ENCODE results near the gene APEH.

APEH gene

DNA sequence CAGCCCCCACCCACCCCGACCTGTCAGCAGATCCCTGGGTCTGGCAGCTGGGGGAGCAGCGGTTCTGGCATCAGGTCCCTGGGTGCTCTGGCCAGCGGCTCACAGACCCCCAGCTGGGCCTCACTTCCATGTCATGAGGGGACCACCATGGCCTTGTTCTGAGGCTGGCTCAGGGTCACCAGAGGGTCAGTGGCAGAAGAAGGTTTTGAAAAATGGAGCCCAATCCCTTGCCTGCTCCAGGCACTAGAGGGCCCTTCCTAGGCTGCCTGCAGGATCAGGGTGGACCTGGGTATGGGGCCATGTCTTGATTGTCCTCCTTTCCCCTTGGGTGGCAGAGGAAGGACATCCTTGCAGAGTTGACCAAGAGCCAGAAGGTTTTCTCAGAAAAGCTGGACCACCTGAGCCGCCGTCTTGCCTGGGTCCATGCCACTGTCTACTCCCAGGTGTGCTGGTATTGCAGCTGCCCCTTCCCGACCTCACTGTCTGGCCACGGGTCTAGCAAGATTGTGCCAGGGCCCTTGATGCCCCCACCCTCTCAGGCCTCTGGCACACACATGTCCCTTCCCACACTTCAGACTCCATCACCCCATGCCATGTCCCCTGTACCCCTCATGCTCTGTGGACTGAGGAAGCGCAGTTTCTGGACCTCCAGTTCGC is 32.4 kb downstream of the APEH start:
- no peak for DNase-seq (ENCODE audit: extremely low spot score, insufficient read length, low read depth)
- no peak for FAIRE-seq

DNA sequence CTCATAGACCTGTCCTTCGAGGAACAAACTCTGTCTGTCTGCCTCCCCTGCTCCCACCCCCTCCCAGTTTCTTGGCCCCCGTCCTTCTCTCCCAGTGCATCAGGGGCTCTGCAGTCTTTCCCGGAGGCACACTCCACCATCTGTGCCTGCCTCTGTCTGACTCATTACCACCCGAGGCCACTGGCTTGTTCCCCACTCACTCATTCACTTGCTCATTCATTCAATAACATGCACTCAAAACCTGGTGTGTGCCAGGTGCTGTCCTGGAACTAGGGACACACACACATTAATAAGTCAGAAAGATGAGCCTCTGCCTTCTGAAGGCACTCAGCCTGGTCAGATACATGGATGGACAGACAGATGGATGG is 32.9 kb downstream of the APEH start:
- no peak for FAIRE-seq
- no peak for DNase-seq (ENCODE audit: extremely low spot score, insufficient read length, low read depth)

DNA sequence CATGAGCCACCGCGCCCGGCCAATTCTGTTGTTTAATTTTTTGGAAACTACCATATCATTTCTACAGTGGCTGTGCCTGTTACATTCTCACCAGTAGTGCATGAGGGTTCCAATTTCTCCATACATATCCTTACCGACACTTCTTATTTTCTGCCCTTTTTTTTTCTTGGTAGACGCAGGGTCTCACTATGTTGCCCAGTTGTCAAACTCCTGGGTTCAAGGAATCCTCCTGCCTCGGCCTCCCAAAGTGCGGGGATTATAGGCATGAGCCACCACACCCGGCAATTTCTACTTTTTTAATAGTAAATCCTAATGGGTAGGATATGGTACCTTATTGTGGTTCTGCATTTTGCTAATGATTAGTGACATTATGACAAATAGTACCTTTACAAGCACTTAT is 35.7 kb downstream of the APEH start:
- FAIRE-seq (no peak), DNase-seq (ENCODE audit: extremely low spot score, insufficient read length, low read depth) (no peak)

DNA sequence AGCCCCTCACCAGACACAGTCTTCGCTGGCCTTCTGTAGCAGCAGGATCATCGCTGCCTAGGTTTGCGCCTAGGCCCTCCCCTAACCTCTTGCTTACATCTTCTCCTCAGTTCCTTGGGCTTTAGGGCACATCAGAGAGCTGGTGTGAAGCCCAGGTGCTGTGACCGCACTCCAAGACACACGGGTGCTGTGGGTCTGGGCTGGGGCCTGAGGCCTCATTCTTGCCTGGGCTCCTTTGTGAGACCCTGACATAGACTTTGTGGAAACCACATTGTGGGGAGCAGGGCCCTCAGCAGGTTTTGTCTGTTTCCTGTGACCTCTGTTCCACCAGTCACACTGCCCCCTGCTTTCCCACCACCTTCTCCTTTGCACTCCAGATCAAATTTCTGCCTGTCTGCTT is 37.3 kb downstream of the APEH start:
- FAIRE-seq (no peak), DNase-seq (ENCODE audit: extremely low spot score, insufficient read length, low read depth) (no peak)

DNA sequence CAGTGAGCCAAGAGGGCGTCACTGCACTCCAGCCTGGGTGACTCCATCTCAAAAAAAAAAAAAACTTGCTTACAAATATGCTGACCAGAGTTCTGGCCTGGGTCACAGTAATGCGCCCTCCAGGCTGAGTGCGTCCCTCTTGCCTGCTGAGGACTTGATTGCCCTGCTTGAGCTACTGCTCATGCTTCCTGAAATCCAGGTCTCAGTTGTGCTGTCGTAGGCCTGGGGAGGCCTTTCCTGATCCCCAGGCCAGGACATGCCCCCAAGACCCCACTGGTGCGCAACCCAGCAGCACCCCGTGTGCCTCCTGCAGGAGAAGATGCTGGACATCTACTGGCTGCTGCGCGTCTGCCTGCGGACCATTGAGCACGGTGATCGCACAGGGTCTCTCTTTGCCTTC is 38.0 kb downstream of the APEH start:
- DNase-seq (ENCODE audit: extremely low spot score, insufficient read length, low read depth): no peak
- no peak for FAIRE-seq

DNA sequence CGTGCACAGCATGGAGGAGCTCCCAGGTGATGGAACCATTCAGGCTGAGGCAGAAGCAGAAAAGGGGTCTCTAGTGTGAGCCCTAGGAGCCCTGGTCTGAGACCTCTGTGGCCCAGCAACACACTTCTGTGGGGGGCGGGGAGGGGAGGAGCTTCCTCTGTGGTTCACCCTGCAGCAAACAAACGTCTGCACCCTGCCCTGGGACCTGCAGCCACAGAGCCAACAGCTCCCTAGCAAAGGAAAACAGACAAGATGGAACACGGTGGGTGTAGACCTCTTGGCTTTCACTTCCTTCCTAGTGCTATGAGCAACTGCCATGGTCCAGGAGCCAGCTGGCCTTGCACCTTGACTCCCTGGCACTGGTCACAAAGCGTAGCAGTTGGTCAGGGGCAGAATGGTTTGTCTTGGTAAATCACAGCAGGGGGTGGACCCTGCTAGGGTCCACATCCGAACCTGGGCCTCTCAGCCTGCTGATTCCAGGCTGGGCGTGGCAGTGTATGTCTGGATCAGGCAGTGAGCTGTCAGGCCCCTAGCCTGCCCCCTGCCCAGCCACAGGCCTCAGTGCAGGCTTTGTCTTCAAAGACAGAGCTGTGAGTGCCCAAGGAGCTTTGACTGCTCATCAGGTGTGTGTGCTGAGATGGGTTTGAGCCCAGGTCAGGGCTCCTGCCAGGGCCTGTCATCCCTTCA is 38.6 kb downstream of the APEH start:
- DNase-seq (ENCODE audit: extremely low spot score, insufficient read length, low read depth): no peak
- no peak for FAIRE-seq

DNA sequence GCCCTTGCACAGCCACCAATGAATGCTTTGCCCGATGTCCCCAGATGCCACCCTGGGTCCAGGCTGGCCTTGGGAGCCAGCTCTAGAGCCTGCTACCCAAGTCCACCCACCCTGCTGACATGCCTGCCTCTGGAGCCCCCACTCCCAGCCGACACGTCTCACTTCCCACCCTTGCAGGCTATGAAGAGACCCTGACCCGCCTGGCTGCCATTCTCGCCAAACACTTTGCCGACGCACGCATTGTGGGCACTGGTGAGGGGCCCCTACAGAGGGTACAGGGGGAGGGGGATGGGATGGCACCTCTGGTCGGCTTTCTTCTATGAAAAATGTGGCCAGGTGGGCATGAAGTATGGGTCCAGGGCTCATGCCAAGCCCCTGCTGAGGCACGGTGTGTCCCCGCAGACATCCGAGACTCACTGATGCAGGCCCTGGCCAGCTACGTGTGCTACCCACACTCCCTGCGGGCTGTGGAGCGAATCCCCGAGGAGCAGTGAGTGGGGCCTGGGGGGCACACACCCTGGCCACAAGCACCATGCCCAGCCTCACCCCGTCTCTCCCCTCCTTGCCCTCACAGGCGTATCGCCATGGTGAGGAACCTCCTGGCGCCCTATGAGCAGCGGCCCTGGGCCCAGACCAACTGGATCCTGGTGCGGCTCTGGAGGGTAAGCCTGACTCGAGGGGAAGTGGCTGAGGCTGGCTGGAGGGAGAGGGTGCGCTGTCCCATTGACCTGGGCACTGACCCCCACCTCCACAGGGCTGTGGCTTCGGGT is 39.4 kb downstream of the APEH start:
- no peak for FAIRE-seq
- DNase-seq (ENCODE audit: extremely low spot score, insufficient read length, low read depth): no peak

DNA sequence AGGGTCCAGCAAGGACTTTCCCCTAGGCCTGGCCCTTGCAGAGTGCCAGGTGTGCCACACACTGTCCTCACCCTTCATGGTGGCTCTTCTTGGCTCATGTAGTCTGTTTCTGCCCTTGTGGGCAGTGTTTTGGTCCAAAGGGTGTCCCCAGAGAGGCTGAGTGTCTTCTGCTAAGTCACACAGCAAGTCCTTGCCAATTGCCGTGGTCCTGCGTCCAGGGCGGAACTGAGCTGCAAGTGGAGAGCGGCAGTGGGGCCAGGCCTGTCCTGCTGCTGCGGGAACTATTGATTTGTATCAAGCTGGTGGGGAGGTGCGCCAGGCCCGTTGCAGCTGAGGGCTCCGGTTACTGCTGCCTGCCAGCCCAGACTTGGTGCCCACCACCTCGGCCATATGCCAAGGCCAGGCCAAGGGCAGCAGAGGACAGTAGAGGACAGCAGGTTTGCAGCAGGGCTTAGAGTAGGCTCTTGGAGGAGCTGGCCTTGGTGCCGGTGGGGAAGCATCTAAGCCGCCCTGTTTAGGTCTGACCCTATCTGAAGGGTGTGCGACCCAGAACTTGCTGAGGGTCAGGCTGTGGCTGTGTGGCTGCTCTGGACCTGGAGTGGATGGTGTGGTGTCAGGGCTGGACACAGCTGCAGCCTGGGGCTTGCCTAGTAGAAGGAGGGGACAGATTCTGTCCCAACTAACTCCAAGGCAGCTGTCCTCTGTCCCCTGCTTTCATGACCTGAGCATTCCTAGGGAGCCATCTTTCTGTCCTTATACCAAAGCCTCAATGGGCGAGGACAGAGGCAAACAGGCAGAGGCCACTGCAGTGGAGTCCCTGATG is 40.8 kb downstream of the APEH start:
- FAIRE-seq (no peak), DNase-seq (ENCODE audit: extremely low spot score, insufficient read length, low read depth) (no peak)

DNA sequence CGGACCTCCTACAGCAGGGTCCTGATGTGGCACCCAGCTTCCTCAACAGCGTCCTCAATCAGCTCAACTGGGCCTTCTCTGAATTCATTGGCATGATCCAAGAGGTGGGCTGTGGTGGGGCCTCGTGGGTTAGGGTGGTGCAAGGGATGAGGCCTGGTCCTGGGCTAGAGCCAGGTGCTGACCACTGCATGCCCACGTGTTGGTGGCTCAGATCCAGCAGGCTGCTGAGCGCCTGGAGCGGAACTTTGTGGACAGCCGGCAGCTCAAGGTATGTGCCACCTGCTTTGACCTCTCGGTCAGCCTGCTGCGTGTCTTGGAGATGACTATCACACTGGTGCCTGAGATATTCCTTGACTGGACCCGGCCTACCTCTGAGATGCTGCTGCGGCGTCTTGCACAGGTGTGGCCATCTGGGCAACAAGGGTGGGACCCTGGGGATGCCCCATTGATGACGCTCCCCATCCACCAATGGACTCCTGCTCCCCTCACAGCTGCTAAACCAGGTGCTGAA is 41.5 kb downstream of the APEH start:
- no peak for FAIRE-seq
- no peak for DNase-seq (ENCODE audit: extremely low spot score, insufficient read length, low read depth)

DNA sequence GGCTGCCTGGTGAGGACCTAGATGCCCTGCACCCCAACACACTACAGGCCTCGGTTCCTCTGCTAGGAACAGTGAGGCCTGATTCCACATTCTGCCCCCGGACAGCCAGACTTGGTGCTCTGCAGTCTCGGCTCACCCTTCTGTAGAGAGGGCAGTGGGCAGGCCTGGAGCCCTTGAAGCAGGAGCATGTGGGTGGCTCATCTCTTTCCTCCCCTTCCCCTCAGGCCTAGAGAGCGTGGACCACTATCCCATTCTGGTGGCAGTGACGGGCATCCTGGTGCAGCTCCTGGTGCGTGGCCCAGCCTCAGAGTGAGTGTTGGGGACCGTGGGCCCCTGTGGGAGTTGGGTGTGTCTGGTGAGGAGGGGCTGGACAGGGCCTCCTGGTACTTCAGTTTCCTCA is 42.0 kb downstream of the APEH start:
- no peak for DNase-seq (ENCODE audit: extremely low spot score, insufficient read length, low read depth)
- no peak for FAIRE-seq

DNA sequence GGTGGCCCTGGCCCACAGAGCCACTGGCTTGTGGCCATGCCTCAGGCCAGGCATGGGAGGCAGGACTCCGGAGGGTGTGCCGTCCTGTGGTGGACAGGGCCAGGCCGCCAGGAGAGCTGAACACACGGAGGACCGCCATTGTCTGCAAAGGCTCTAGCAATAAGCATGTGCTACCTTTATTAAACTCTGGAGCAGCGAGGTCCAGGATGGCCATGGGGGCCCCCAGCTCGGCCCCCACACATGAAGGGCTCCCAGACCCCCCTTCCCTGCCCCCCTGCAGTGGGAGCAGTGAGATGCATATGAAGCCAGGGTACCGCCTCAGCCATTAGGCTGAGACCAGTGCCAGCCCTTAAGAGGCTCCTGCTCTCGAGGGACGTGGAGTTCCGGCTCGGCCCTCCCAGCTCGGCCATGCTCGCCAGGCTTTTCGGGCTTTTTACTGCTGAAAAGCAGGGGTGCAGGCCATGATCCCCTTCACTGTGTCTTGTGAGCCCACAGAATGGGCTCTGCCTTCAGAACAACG is 42.6 kb downstream of the APEH start:
- FAIRE-seq (no peak), DNase-seq (ENCODE audit: extremely low spot score, insufficient read length, low read depth) (no peak)

DNA sequence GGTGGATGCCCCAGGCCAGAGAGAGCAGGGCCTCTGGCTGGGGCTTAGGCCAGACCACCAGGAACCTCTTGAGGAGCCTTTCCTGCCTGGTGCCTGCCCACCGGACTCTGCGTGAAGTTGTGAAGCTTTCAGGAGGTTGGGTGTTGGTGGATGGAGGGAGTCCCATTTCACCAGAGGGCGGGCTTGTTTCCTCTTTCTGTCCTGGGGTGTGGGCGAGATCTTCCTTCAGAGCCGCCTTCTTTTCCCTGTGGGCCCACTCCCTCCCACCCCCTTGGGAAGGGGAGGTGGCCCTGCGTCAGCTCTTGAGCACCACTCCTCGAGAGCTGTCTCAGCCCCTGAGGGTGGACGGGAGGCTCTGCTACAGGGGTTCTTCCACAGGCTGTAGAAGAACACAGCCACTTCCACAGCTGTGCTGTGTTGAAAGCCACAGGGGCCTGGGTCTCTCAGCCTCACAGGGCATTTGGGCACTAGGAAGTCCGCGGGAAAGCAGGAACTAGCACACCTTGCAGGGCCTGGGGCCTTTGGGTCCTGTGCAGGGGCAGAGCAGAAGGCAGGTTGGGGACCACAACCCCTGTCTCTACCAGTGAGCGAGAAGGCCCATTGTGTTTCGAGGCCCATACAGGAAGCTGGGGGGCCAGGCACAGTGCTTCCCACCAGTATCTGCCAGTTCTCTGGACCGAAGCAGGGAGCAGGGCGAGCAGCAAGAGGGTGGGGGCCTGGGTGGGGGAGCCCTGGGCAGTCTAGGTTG is 43.2 kb downstream of the APEH start:
- DNase-seq (ENCODE audit: extremely low spot score, insufficient read length, low read depth): no peak
- FAIRE-seq: no peak

DNA sequence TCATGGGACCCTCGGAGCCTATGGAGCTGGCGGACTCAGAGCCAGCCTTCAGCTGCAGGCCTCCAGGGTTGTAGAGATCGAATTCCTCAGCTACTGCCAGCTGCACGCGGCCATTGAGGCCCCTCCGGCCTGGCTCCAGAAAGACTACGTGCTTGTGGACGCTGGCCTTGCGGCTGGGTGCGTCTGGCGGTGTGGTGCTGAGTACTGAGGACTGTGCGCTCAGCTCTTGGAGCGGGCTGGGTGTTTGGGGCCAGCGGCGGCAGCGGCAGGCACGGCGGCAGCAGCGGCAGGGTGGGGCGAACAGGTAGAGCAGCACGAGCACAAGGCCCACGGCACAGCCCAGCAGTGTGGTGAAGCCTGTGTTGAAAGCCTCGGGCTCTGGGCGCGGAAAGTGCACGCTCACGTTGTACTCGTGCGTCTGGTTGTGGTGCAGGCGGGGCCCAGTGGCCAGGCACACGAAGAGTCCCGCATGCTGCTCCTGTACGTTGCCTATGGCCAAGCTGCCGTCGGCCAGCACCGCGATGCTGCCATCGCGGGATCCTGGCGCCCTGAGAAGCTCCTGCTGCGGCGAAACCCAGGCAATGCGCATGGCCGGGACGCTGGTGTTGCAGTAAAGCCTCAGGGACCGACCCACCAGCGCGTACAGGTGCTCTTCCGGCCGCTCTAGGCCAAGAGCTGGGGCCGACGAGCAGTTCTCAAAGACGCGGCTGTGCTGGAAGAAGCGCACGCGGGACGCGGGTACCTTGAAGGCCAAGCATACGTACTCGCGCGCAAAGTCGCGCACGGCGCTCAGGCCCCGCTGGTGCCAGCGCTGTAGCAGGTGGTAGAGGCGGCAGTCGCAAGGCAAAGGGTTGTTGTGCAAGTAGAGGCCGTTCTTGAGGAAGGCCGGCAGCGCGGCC is 44.1 kb downstream of the APEH start:
- no peak for DNase-seq (ENCODE audit: extremely low spot score, insufficient read length, low read depth)

DNA sequence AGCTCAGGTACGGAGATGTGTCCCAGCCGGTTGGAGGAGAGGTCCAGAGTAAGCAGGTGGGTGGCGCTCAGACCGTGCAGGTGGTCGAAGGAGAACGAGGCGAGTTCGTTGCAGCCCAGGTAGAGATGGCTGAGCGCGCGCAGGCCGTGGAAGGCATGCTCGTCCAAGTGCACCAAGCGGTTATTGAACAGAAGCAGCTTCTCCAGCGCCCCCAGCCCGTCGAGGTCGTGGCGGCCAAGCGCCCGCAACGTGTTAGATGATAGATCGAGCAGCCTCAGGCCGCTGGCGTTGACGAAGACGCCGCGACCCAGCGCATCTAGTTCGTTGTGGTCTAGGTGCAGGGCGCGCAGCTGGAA is 44.7 kb downstream of the APEH start:
- no peak for DNase-seq (ENCODE audit: extremely low spot score, insufficient read length, low read depth)
- FAIRE-seq: no peak

More for the DNA sequence above, 44.1 kb downstream of the APEH start:
- FAIRE-seq: no peak

DNA sequence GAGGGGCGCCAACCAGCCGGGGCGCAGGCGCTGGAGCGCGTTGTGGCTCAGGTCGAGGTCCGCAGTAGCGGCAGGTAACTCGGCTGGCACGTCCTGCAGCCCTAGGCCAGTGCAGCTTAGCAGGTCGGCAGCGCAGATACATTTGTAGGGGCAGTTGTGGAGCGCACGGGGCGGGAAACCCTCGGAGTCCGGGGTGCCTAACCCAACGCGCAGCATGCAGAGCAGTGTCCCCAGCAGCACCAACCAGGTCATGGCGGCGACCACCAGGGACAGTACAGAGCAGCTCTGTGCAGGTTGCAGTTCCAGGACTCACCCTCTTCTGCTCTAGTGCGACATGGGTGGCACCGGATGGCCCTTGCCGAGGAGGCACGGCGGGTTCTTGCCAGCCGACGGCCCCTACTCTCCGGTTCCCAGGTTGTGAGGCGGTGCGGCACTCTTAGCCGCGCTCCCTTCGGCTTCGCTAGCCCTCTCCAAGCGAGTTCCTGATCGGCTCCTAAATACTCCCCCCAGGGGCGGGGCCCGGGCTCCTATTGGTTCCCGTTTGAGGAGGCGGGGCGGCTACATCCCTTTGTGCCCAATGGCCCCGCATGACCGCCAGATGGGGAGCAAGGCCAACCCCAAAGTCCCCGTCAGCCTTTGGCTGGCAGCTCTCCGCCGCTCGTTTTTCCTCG is 45.2 kb downstream of the APEH start, which contains the start of gene AMIGO3:
Gene AMIGO3, minus strand, starts transcription at position 471 of the 671 bp plus-strand sequence. Its CDS starts 219 bp downstream, at position 252.
- FAIRE-seq (peak; percentile 91), DNase-seq (ENCODE audit: extremely low spot score, insufficient read length, low read depth) (peak; percentile 89)

DNA sequence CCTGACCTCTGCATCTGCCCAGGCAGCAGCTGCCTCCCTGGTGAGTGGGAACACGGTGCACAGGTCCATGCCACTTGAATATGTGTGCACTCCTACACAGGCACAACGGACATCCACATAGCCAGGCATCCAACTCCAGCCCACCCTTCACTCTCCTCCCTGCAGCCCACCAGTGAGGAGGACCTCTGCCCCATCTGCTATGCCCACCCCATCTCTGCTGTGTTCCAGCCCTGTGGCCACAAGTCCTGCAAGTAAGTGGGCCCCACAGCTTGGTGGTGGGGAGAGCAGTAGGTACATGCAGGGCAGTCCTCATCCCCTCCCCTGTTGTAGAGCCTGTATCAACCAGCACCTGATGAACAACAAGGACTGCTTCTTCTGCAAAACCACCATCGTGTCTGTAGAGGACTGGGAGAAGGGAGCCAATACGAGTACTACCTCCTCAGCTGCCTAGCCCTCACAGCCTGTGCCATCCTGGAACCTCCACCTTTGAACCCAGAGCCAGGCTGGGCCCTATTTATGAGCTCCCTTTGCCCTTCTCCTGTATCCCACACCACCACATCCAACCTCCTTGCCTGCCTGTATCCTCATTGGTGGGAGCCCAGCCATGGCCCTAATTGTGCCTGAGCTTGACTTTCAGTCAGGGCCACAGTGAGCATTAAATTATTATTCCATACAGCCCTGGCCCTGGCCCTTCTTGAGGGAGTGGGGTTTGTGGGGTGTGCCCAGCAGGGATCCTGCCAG is 46.9 kb downstream of the APEH start:
- FAIRE-seq: no peak
- DNase-seq (ENCODE audit: extremely low spot score, insufficient read length, low read depth): no peak

DNA sequence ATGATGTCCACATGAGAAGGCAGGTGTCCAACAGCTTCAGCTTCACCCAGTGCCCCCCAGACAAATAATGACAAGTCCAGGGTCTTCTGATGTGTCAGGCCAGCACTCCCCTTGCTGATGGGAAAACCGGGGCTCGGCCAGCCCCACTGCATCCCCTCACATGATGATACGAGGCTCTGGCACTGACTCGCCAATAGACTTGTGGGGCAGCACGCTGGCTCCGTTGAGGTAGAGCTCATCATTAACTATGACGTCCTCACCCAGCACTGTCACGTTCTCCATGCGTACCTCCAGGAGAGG is 47.4 kb downstream of the APEH start:
- DNase-seq (ENCODE audit: extremely low spot score, insufficient read length, low read depth) (no peak), FAIRE-seq (no peak)

Data from GM18507 (cell line).